Ovary (tissue), 1 donor: ENCODE results near the gene PDK1.

ENCODE experiments used
- EP300 ChIP-seq: sonication (generic); formaldehyde crosslinking; IDR thresholded peaks from one replicate; pipeline ENCODE4 v1.6.1; 2017; ENCODE audit warnings: antibody characterized with exemption
- POLR2A ChIP-seq: fragments of 450-650 bp; IDR thresholded peaks from one replicate; pipeline ENCODE4 v1.6.1; 2017; ENCODE audit warnings: antibody characterized with exemption, mild to moderate bottlenecking, moderate library complexity

DNA sequence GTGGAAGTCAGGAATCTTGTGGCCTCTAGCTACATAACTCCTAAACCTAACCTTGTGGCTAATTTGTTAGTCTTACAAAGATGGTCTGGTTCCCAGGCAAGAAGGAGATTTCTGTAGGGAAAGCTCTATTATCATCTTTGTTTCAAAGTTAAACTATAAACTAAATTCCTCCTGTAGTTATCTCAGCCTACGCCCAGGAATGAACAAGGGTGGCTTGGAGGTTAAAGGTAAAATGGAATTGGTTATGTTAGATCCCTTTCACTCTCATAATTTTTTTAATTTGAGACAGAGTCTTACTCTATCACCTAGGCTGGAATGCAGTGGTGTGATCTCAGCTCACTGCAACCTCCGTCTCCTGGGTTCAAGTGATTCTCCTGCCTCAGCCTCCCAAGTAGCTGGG lies 24.6 kb upstream of the PDK1 start:
- TF ChIP-seq EP300: no peak
- TF ChIP-seq POLR2A: no peak
